ENCODE measurements around the gene GLUD1. TPM values are rescaled to one million over a fixed set of nuclear protein-coding genes. Genes with fewer than 3 reads are reported as not detected.
A peak's percentile ranks its signal among the peaks of the same experiment; 100 is the strongest.
"Not testable (repeated sequence)": the region's sequence is repeated elsewhere in the genome, so short reads cannot be mapped to it uniquely, and the experiment has no call there.

Gene GLUD1
- total RNA-seq (100 to 1,000 TPM; 174 to 184 TPM), polyA plus RNA-seq (130 TPM)

GRCh38 chr10:87094373-87095235 is at the start of gene GLUD1, which contains the start of gene SHLD2:
TSS of gene GLUD1 (minus strand) at chr10:87094843. CDS start at chr10:87094769, 74 bp downstream.
TSS of gene SHLD2 (plus strand) at chr10:87095206. CDS start at chr10:87151355, 56,149 bp downstream.
- peak; percentile 78 to 91 (median 85) for DNase-seq
- Mint-ChIP-seq H3K27me3 (no peaks in the 10 kb centered on the region), H3K9me3 (no peaks in the 10 kb centered on the region), H3K27ac (peak within 1 kb of the TSS; percentile 93 to 99 (median 96)), H3K36me3 (peaks cover 4 to 25% (median 6%) of the 10 kb centered on the region in 3 donors), H3K4me1 (peaks cover 52 to 72% (median 69%) of the 10 kb centered on the region in 3 donors), H3K4me3 (peak within 1 kb of the TSS; percentile 88 to 97 (median 96))
- CTCF ChIA-PET, result interaction anchor here (1.4 kb wide), 1 partner anchor 128 kb away, joined by 4 read pairs; no protein-coding TSS in a partner anchor
- POLR2A ChIA-PET, result interaction anchor here (0.8 to 1.0 kb wide), 4 partner anchors 20 to 693 kb away, joined by 3 to 4 read pairs (median 4); no protein-coding TSS in a partner anchor
- no peaks in the 10 kb centered on the region for H3K36me3 ChIP-seq (ENCODE audit: insufficient read depth, low read length)
- H3K9me3 ChIP-seq (ENCODE audit: low read length), result no peaks in the 10 kb centered on the region
- H3K4me1 ChIP-seq (ENCODE audit: insufficient read depth, low read length), result peaks cover 37% of the 10 kb centered on the region
- H3K27me3 ChIP-seq (ENCODE audit: insufficient read depth, low read length, poor library complexity, severe bottlenecking), result no peaks in the 10 kb centered on the region
- H3K4me3 ChIP-seq (ENCODE audit: low read length), result peak within 1 kb of the TSS; percentile 81
- peak within 1 kb of the TSS; percentile 86 for H3K27ac ChIP-seq (ENCODE audit: low read depth, low read length)

- H3K4me3 Mint-ChIP-seq, POLR2A ChIA-PET, CTCF ChIA-PET: not testable (repeated sequence)
These were observed 48.4 kb upstream of the GLUD1 start for GRCh38 chr10:87143109-87143418.

GRCh38 chr10:87142230-87143108 is 47.8 kb upstream of the GLUD1 start:
- H3K36me3 ChIP-seq (ENCODE audit: insufficient read depth, low read length); H3K9me3 Mint-ChIP-seq; H3K36me3 Mint-ChIP-seq; H3K9me3 ChIP-seq (ENCODE audit: low read length); H3K4me1 ChIP-seq (ENCODE audit: insufficient read depth, low read length); H3K27ac Mint-ChIP-seq; H3K4me1 Mint-ChIP-seq; H3K4me3 Mint-ChIP-seq; H3K27me3 Mint-ChIP-seq; H3K4me3 ChIP-seq (ENCODE audit: low read length); H3K27me3 ChIP-seq (ENCODE audit: insufficient read depth, low read length, poor library complexity, severe bottlenecking); H3K27ac ChIP-seq (ENCODE audit: low read depth, low read length); CTCF ChIA-PET; DNase-seq; POLR2A ChIA-PET: not testable (repeated sequence)

More at GRCh38 chr10:87143109-87143418, 48.4 kb upstream of the GLUD1 start:
- H3K27ac Mint-ChIP-seq; H3K27me3 Mint-ChIP-seq; H3K9me3 ChIP-seq (ENCODE audit: low read length); H3K4me1 ChIP-seq (ENCODE audit: insufficient read depth, low read length); H3K36me3 ChIP-seq (ENCODE audit: insufficient read depth, low read length); H3K27me3 ChIP-seq (ENCODE audit: insufficient read depth, low read length, poor library complexity, severe bottlenecking); H3K27ac ChIP-seq (ENCODE audit: low read depth, low read length); H3K4me1 Mint-ChIP-seq; H3K9me3 Mint-ChIP-seq; H3K36me3 Mint-ChIP-seq; H3K4me3 ChIP-seq (ENCODE audit: low read length); DNase-seq: not testable (repeated sequence)

- H3K9me3 ChIP-seq (ENCODE audit: low read length); H3K4me3 ChIP-seq (ENCODE audit: low read length); H3K27me3 Mint-ChIP-seq; H3K4me3 Mint-ChIP-seq; H3K4me1 Mint-ChIP-seq; H3K9me3 Mint-ChIP-seq; H3K36me3 ChIP-seq (ENCODE audit: insufficient read depth, low read length); H3K4me1 ChIP-seq (ENCODE audit: insufficient read depth, low read length); CTCF ChIA-PET; POLR2A ChIA-PET; H3K27ac ChIP-seq (ENCODE audit: low read depth, low read length); H3K27me3 ChIP-seq (ENCODE audit: insufficient read depth, low read length, poor library complexity, severe bottlenecking); DNase-seq: not testable (repeated sequence)
- Mint-ChIP-seq H3K36me3 (peaks cover 9 to 26% (median 21%) of the 10 kb centered on the region in 3 donors), H3K27ac (peak overlapping the region in 1 of 8 donors; percentile 43)
These were observed 42.8 kb upstream of the GLUD1 start for GRCh38 chr10:87137478-87137877.

GRCh38 chr10:87134440-87134839 is 39.8 kb upstream of the GLUD1 start:
- H3K9me3 Mint-ChIP-seq; H3K4me3 Mint-ChIP-seq; H3K36me3 ChIP-seq (ENCODE audit: insufficient read depth, low read length); H3K27me3 ChIP-seq (ENCODE audit: insufficient read depth, low read length, poor library complexity, severe bottlenecking); H3K27me3 Mint-ChIP-seq; CTCF ChIA-PET; H3K27ac Mint-ChIP-seq; H3K4me1 ChIP-seq (ENCODE audit: insufficient read depth, low read length); H3K4me3 ChIP-seq (ENCODE audit: low read length); H3K4me1 Mint-ChIP-seq; DNase-seq; H3K9me3 ChIP-seq (ENCODE audit: low read length); H3K27ac ChIP-seq (ENCODE audit: low read depth, low read length); POLR2A ChIA-PET: not testable (repeated sequence)
- H3K36me3 Mint-ChIP-seq, result peaks cover 13 to 30% (median 26%) of the 10 kb centered on the region in 3 donors

- H3K9me3 ChIP-seq (ENCODE audit: low read length); H3K4me1 Mint-ChIP-seq; H3K4me3 Mint-ChIP-seq; H3K4me3 ChIP-seq (ENCODE audit: low read length); H3K9me3 Mint-ChIP-seq; H3K27me3 Mint-ChIP-seq; CTCF ChIA-PET; H3K27ac ChIP-seq (ENCODE audit: low read depth, low read length); H3K4me1 ChIP-seq (ENCODE audit: insufficient read depth, low read length); DNase-seq; POLR2A ChIA-PET; H3K27me3 ChIP-seq (ENCODE audit: insufficient read depth, low read length, poor library complexity, severe bottlenecking); H3K36me3 ChIP-seq (ENCODE audit: insufficient read depth, low read length): not testable (repeated sequence)
- peak overlapping the region in 1 of 8 donors; percentile 65 for H3K27ac Mint-ChIP-seq
- peaks cover 14 to 32% (median 26%) of the 10 kb centered on the region in 3 donors for H3K36me3 Mint-ChIP-seq
These were observed 39.3 kb upstream of the GLUD1 start for GRCh38 chr10:87133936-87134335.

- CTCF ChIA-PET; H3K27me3 ChIP-seq (ENCODE audit: insufficient read depth, low read length, poor library complexity, severe bottlenecking); H3K36me3 ChIP-seq (ENCODE audit: insufficient read depth, low read length); H3K4me3 Mint-ChIP-seq; DNase-seq; H3K27ac ChIP-seq (ENCODE audit: low read depth, low read length); H3K4me3 ChIP-seq (ENCODE audit: low read length); H3K4me1 ChIP-seq (ENCODE audit: insufficient read depth, low read length); POLR2A ChIA-PET; H3K27ac Mint-ChIP-seq; H3K4me1 Mint-ChIP-seq; H3K27me3 Mint-ChIP-seq; H3K9me3 ChIP-seq (ENCODE audit: low read length); H3K9me3 Mint-ChIP-seq: not testable (repeated sequence)
- H3K36me3 Mint-ChIP-seq, result peaks cover 15 to 37% (median 20%) of the 10 kb centered on the region in 3 donors
These were observed 37.5 kb upstream of the GLUD1 start for GRCh38 chr10:87132176-87132575.

- POLR2A ChIA-PET; H3K27me3 Mint-ChIP-seq; H3K4me3 Mint-ChIP-seq; H3K36me3 ChIP-seq (ENCODE audit: insufficient read depth, low read length); H3K4me1 ChIP-seq (ENCODE audit: insufficient read depth, low read length); DNase-seq; H3K9me3 ChIP-seq (ENCODE audit: low read length); H3K27me3 ChIP-seq (ENCODE audit: insufficient read depth, low read length, poor library complexity, severe bottlenecking); H3K27ac ChIP-seq (ENCODE audit: low read depth, low read length); H3K9me3 Mint-ChIP-seq; CTCF ChIA-PET; H3K4me3 ChIP-seq (ENCODE audit: low read length); H3K4me1 Mint-ChIP-seq: not testable (repeated sequence)
- H3K27ac Mint-ChIP-seq, result peak overlapping the region in 1 of 8 donors; percentile 51
- peaks cover 4 to 29% (median 9%) of the 10 kb centered on the region in 3 donors for H3K36me3 Mint-ChIP-seq
These were observed 33.0 kb upstream of the GLUD1 start for GRCh38 chr10:87127607-87128156.

All from CD8-positive, alpha-beta memory T cell (primary cell).